NCI-H2081 treated with DMSO at 0.1 percent for 48 hours (cell line): Measurements from ENCODE around the gene ARRDC2.
"Not testable (repeated sequence)": the region's sequence is repeated elsewhere in the genome, so short reads cannot be mapped to it uniquely, and the experiment has no call there.

ENCODE experiments used
- DNase-seq: peaks from one replicate; lab custom pipeline; 2025; lab: John Stamatoyannopoulos, UW

Gene ARRDC2

DNA sequence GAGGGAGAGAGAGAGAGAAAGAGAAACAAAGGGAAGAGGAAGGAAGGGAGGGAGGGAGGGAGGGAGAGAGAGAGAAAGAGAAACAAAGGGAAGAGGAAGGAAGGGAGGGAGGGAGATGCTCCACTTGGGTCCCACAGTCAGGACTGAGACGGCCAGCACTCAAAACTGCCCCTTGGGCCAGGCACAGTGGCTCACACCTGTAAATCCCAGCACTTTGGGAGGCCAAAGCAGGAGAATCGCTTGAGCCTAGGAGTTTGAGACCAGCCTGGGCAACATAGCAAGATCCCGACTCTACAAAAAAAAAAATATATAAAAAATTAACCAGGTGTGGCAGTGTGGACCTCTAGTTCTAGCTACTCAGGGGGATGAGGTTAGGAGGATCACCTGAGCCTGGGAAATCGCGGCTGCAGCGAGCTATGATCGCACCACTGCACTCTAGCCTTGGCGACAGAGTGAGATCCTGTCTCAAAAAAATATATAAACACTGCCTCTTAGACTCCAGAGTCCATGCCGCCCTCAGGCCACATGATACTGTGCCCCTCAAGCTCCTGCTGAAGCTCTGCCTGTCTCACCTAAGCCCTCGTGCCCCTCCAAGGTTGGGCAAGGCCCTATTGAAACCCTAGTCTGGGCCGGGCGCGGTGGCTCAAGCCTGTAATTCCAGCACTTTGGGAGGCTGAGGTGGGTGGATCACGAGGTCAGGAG is 8.4 kb downstream of the ARRDC2 start:
- no peak for DNase-seq

DNA sequence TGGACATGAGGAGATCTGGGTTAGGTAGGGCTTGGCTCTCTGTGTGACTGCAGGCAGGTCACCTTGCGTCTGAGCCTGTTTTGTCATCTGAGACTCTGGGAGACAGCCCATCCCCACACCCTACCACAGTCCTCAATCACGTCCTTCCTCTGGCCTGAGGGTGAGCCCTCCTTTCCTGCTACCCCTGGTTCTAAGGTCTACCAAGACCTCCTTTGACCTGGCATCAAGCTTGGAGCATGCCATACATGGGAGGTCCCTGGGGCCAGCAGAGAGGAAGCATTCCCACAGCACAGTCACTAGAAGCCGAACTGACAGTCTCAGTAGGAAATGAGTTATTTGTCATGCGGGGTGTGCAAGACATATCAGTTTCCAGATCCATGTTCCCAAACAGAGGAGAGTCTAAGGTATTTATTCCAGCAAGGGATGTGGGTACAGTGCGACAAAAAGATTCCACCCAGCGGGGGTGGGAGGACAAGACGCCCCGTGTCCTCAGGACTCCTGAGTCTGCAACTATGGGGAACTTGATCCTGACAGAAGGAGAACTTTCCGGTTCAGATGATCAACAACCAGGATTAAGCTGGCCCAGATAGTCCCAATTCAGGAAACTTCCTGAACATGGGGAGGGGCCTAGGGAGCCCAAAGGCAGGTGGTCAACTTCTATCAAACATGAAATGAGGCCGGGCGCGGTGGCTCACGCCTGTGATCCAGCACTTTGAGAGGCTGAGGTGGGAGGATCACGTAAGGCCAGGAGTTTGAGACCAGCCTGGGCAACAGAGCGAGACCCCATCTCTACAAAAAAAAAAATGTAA is 9.5 kb downstream of the ARRDC2 start:
- DNase-seq, result no peak

DNA sequence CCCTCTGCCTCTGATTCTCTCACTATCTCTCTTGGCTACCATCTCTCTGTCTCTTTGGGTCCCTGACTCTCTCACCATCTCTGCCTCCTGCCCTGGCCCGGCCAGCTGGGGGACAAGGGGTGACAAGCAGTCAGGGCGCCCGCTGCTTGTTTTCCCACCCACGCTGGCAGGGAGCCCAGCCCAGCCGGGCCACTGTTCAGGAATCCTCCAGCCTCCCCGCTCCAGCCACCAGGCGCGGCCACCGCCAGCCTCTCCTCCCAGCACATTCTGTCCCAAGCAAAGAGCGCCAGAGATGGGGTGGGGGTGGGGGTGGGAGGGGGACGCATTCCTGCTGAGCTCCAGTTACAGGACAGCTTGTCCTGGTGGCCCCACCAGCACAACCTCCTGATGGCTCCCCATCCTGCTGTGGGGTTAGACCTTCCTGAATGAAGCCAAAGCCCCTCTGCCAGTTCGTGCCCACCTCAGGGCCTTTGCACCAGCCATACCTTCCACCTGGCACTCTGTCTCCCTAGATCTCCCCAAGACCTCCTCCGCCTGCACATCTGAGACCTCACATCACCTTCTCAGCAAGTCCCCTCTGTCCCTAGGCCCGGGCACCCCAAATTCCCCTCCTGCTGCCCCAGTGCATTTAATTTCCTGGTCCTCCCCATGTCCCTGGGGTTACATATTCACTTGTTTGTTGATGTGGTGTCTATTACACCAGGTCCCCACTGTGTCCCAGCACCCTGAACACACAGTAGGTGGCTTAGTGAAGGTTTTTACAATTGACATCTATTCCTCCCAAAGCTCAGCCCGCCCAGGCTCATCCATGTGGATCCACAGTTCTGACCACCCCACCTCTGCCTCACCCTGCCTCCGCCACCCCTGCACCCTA is 12.5 kb downstream of the ARRDC2 start:
- DNase-seq, result no peak

DNA sequence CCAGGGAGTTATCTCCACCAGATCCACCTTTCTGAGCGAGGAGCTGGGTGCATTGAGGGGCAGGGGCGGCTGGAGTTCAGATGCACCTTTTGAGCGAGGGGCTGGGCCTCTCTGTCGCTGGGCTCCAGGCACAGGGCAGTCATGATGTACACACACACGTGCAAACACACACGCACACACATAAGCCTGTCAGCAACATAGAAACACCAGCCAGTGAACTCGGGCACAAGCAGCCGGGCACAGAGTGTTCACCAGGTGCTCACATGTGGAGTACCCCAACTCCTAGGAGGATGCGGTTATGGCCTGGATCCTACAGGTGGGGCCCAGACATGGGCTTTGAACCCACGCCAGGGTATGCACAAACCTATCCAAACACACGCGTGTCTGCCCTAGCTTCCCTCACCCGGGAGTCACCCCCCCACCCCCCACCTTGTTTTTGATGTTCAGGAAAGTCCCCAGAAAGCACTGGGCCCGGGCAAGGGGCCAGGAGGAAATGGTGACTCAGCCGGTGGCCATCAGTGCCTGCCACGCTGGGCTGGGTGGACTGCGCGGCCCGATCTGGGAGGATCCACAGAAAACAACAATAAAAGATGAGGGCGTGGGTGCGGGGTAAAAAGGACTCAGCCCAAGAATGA is 13.3 kb downstream of the ARRDC2 start:
- DNase-seq, result no peak

DNA sequence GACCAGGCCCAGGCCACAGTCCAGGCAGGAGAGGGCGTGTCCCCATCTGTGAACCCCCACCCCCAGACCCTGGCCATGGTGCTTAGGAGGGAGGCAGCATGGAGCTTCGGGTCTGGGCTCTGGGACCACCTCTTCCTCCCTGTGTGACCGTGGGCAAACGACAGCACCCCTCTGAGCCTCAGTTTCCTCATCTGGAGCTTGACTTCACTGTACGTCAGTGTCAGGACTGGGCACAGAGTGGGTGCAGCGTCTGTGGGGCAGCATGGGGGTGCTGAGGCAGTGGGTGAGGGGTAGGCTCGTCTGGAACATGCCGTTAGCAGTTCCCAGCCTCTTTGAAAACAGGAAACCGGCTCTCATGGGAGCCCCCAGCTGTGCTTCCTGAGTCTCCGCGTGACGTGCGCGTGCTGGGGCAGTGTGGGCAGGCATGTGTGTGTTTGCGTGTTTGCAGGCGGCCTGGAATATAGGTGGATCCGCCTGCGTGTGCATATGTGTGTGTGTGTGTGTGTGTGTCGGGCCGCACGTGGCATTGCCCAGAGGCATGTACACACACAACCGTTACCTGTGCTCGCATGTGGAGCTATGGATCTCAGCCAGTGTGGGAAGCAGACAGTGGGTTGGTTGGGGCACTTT is 15.8 kb downstream of the ARRDC2 start:
- no peak for DNase-seq

DNA sequence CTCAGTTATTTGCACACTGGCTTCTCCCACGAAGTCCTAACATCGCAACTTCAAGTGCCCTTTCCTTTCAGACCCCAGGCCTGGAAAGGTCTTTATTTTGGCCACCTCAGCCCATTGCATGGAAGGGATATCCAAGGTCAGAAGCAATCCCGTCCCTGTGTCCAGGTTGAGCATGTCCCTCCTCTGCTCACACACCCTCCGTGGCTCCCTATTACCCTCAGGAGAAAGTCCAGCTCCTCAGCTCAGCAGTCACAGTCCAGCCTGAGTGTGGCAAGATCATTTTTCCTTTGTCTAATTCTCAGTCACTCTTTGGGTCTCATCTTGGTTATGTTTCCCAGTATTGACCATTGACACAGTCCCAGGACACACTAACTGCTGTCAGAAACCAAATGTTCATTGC is 19.2 kb downstream of the ARRDC2 start:
- no peak for DNase-seq

DNA sequence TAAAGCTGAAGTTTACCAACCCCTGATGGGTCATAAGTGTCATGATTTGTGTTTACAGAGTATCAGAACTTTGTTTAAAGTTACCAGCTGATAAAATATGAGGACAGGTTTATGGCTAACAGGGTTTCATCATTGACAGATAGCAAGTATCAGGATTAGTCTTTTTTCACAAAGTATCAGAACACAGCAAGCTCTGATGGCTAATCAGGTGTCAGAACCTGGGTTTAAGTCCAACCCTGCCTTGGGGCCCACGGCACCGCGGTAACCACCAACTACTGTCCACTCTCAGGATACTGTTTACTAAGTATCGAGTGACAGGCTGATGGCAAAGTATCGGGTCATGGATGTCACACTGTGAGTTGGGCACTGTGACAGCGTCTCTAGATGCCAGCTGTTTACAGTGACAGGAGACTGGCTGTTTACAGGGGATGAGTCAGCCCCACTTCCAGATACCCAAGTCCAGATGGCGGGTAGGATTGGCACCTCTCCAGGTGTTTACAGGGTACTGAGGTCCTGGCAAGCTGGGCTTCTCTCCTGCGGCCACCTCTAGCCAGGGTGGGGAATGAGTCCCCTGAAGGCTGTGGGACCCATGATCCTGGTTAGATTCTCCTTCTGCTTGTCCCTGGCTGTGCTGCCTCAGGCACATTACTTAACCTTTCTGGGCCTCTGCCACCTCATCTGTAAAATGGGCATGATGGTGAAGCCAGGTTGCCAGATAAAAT is 21.8 kb downstream of the ARRDC2 start:
- DNase-seq, result no peak

DNA sequence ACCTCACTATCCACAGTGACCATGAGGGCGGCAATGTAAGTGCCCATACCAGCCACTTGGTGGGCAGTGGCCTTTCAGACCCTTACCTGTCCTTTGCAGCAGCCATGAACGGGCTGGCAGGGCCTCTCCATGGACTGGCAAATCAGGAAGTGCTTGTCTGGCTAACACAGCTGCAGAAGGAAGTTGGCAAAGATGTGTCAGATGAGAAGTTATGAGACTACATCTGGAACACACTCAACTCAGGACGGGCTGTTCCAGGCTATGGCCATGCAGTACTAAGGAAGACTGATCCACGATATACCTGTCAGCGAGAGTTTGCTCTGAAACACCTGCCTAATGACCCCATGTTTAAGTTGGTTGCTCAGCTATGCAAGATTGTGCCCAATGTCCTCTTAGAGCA is 23.4 kb downstream of the ARRDC2 start:
- DNase-seq, result not testable (repeated sequence)

DNA sequence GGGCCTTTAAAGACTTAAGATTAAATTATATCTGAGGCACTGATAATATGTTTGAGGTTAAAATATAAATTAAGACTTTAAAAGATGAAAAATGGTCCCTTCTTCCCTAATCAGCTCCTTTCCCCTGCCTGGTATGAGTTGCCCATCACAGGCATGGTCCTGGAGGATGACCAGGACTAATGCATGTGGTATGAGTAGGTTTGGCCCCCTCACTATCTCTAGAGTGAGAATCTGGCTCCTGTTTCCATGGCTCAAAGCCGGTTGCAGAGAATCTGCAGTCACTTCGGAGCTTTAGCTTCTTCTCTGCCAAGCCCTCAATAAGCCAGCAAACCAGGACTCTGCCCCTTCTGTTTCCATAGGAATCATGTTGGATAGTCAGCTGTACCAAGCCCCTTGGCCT is 24.1 kb downstream of the ARRDC2 start:
- DNase-seq, result not testable (repeated sequence)

DNA sequence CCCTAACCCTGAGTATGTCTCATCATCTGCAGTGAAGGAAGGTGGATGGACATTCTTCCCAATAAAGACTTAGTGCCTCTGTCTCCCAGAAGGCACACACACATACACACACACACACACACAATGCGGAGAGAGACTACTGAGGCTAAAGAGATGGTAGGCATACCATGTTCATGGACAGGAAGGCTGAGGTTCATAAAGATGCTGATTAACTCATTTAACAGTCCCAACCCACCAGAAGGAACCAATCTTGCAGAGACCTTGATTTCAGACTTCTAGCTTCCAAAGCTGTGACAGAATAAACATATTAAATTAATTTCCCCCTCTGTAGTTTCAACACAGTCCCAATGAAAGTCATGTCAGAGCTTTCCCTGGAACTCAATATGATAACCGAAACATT is 33.1 kb downstream of the ARRDC2 start:
- DNase-seq, result no peak

DNA sequence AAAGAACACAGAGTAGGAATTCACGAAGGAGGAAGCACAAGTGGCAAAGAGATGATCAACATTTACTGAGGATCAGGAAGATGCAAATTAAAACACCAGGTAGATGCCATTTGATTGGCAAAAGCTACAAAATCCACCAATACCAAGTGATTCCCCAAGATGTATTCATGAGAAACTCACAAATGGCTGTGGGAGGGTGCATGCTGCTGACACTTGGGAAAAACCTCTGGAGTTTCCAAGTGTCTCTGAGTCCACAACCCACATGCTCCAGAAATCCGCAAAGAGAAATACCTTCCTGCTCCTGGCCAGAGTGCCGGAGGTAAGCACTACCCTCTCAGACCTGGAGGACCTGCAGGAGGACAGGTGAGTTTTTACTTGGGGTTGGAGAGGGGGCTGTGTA is 35.7 kb downstream of the ARRDC2 start:
- no peak for DNase-seq

DNA sequence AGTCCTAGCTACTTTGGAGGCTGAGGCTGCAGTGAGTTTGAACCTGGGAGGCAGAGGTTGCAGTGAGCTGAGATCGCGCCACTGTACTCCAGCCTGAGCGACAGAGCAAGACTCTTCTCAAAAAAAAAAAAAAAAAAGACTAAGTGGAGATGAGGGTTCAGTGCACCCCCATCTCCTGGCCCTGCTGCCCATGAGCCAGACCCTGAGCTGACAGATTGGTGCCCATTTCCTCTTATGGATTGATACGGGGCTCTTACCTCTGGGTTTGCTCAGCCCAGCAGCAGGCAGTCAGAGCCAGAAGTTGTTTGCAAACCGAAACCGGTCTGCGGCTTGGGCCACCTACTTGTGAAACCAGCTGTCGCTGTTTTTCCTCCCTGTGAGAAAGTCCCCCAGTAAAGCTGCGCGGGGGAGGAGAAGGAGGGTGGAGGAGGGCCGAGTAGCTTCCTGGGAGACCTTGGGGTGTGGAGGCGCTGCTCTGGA is 36.9 kb downstream of the ARRDC2 start:
- DNase-seq, result no peak

DNA sequence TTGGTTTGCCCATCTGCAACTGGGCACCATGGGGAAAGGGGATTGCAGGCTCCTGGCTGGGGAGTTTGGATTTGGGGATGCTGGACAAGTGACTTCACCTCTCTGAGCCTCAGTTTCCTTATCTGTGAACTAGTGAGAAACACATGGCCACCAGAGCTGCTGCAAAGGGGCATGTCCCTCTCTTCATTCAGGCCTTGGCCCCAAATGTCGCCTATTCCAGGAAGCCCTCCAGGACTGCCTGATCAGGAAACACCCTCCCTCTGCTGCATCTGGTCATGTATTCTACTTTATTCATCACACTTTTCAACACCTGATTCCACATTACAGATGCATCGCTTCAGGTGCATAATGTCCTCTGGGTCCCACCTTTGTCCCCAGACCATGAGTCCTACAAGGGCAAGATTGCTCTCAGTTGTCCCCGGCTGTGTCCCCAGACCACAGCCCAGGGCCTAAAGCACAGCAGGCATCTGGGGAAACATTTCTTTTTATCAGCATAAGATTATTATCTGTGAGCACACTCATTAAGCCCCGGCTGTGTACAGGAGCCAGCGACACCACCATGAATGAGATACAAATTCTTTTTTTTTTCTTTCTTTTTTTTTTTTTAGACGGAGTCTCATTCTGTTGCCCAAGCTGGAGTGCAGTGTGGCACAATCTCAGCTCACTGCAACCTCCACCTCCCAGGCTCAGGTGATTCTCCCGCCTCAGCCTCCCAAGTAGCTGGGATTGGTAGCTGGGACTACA is 37.5 kb downstream of the ARRDC2 start:
- no peak for DNase-seq

DNA sequence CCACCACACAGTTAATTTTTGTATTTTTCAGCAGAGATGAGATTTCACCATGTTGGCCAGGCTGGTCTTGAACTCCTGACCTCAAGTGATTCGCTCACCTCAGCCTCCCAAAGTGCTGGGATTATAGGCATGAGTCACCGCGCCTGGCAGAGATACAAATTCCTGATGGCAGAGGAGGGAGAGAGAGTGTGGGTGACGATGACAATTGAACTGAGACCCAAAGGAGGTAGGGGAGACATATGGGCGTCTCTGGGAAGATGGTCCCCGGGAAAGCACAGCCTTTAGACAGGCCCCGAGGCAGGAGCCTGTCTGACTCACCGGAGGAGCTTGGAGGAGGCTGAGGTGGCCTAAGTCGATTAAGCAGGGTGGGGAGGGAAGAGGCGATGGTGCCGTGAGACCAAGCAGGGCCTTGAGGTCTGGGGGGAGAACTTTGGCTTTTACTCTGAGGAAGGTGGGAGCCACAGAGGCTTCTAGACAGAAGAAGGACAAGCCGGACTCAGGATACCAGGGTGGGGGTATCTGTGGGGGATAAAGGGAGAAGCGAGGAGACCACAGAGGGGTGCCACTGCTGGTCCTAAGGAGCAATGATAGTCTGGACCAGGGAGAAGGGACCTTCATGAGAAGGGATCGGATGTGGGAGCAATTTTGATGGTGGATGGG is 38.2 kb downstream of the ARRDC2 start:
- DNase-seq, result no peak

DNA sequence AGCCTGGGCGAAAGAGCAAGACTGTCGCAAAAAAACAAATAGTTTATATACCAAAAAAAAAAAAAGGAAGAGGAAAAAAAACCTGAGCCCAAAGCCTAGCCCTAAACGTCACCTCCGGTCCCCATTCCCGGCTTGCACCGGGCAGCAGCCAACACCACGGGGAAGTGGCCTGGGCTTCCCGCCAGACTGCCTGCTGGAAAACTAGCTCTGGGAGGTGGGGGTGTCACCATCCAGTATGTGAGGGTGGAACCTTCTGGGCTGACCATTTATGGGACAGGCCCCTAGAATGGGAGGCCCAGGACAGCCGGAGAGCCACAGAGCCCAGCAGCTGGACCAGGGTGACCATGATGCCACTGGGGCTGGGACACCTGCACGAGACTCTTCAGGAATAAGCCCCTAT is 41.4 kb downstream of the ARRDC2 start:
- no peak for DNase-seq

DNA sequence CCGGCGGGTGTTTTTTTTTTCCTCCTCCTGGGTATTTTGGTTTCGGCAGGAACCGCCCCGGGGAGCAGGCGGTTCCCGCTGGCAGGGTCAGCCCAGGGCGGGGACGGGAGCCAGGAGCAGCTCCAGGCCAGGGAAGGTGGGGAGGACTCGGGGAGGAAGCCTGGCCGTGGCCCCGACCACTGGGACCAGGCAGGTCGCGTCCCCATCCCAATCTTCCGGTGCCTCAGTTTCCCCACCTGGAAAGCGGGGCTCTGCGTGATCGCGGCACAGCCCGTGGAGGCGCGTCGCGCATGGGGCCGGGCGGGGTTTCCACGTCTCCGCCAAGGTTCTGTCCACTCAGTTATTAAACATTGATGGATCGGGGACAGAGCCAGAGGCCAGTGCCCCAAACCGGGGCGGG is 43.9 kb downstream of the ARRDC2 start:
- no peak for DNase-seq

DNA sequence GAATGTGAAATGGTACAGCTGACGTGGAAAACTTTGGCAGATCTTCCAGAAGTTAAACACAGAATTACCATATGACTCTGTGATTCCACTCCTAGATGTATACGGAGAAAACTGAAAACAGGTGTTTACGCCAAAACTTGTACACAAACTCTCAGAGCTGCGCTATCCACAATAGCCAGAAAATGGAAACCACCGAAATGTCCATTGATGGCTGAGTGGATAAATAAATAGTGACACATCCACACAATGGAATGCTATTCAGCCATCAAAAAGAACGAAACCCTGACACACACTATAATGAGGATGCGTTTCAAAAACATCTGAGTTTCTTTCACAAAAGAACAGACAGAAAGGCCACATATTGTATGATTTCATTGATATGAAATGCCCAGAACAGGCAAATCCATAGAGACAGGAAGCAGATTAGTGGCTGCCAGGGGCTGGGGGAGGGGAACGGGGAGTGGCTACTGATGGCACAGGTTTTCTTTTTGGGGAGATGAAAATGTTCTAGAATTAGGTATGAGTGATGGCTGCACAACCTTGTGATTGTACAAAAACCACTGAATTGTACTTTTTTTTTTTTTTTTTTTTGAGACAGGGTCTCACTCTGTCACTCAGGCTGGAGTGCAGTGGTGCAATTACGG is 45.7 kb downstream of the ARRDC2 start:
- DNase-seq, result no peak

DNA sequence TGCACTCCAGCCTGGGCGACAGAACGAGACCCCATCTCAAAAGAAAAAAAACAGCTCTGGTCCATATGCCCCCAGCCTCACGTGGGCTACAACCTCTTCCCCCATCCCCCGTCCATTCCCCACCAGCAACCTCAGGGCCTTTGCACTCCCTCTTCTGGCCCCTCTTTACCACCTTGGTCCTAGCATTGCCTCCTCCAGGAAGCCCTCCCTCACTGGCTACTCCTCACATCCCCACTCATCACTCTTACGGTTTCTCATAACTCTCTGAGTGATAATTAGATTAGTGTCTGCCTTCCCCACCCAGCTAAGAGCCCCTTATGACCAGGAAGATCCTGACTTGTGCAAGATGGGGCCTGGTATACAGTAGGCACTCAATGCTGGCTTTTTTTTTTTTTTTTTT is 48.0 kb downstream of the ARRDC2 start:
- no peak for DNase-seq

DNA sequence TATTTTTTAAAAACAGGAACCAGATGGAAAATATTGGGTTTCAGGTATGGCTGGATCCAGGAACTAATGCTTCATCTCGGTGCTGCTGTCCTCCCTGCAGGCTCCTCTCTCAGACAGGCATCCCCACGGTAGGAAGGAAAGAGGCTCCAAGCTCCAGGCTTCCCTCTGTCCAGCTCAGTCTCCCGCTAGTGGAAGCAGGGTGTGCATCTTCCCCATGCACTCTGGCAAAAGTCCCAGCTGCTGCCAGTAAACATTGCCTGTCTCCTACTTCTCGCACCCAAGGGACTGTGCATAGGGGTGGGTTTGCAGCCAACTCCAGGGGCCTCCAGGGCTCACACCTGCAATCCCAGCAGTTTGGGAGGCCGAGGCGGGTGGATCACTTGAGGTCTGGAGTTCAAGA is 49.6 kb downstream of the ARRDC2 start:
- DNase-seq, result no peak
